HG03196 (cell line): ENCODE measurements around the gene KCNJ8.
"Not testable (repeated sequence)": the region's sequence is repeated elsewhere in the genome, so short reads cannot be mapped to it uniquely, and the experiment has no call there.

Experiments
- ATAC-seq: cut with Tn5 transposase; IDR thresholded peaks from one replicate; pipeline ENCODE4 v1.9.1; 2021; ENCODE audit not compliant: unreplicated experiment

The KCNJ8 gene

GRCh38 chr12:21788089-21788983 is 13.8 kb upstream of the KCNJ8 start:
- ATAC-seq: no peak

GRCh38 chr12:21786041-21786531 is 11.6 kb upstream of the KCNJ8 start:
- ATAC-seq: no peak

- ATAC-seq: not testable (repeated sequence)
These were observed 8.2 kb upstream of the KCNJ8 start for GRCh38 chr12:21782723-21783122.

- no peak for ATAC-seq
These were observed 6.3 kb upstream of the KCNJ8 start for GRCh38 chr12:21780786-21781185.

- no peak for ATAC-seq
These were observed 1.7 kb upstream of the KCNJ8 start for GRCh38 chr12:21776175-21776574.

- ATAC-seq: no peak
These were observed 771 bp upstream of the KCNJ8 start for GRCh38 chr12:21775133-21775820.

- no peak for ATAC-seq
These were observed 700 bp downstream of the KCNJ8 start for GRCh38 chr12:21773806-21774205.

GRCh38 chr12:21773263-21773741 is 1.2 kb downstream of the KCNJ8 start:
- no peak for ATAC-seq

- no peak for ATAC-seq
These were observed 3.2 kb downstream of the KCNJ8 start for GRCh38 chr12:21771311-21771710.

- no peak for ATAC-seq
These were observed 5.2 kb downstream of the KCNJ8 start for GRCh38 chr12:21769307-21769706.

- ATAC-seq: no peak
These were observed 8.1 kb downstream of the KCNJ8 start for GRCh38 chr12:21766403-21766802.

- no peak for ATAC-seq
These were observed 9.6 kb downstream of the KCNJ8 start for GRCh38 chr12:21764950-21765349.

- no peak for ATAC-seq
These were observed 10.4 kb downstream of the KCNJ8 start for GRCh38 chr12:21764065-21764464.

GRCh38 chr12:21763531-21763930 is 11.0 kb downstream of the KCNJ8 start:
- no peak for ATAC-seq

GRCh38 chr12:21759737-21760136 is 14.8 kb downstream of the KCNJ8 start:
- no peak for ATAC-seq

GRCh38 chr12:21757735-21758134 is 16.8 kb downstream of the KCNJ8 start:
- ATAC-seq: no peak

GRCh38 chr12:21756699-21757098 is 17.8 kb downstream of the KCNJ8 start:
- no peak for ATAC-seq

GRCh38 chr12:21751517-21751916 is 23.0 kb downstream of the KCNJ8 start:
- no peak for ATAC-seq

GRCh38 chr12:21745258-21745657 is 29.2 kb downstream of the KCNJ8 start:
- ATAC-seq: no peak

- ATAC-seq: no peak
These were observed 43.4 kb downstream of the KCNJ8 start for GRCh38 chr12:21731144-21731543.

- no peak for ATAC-seq
These were observed 48.8 kb downstream of the KCNJ8 start for GRCh38 chr12:21725731-21726130.
